ENCODE measurements around the gene CA7.

Gene CA7

DNA sequence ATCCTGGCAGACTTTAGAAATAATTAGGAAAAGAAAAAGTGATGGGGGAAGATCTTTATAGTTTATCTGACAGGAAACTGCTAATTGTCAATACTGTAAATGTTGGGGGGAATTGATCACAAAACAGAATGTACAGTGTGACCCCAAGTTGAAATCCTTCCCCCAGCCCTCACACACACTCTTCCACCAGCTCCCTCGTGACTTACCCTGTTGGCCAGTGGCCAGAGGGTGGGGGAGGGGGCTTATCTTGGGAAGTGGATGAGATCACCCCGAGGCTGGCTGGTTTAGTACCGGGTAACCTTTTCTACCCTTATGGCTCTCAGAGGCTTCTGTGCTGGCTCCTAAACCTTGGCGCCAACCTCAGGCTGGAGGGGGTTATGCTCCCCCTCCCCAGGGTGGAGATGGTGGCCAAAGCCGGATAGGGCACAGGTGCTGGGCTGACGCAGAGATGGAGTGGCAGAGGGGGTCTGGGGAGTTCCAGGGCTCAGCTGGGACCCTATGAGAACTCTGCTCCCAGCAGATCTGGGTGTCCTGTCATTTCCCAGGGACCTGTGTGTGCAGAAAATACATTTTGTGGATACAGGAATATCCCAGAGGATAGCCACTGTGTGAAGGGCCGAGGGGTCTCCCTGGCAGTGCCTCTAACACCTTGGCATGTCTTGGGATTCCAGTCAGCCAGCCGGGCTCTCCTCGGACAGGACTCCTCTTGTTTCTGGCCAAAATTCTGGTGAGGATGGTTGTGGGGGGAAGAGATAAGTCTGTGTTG lies 55.9 kb downstream of the CA7 start:
- DNase-seq, result no peak

DNA sequence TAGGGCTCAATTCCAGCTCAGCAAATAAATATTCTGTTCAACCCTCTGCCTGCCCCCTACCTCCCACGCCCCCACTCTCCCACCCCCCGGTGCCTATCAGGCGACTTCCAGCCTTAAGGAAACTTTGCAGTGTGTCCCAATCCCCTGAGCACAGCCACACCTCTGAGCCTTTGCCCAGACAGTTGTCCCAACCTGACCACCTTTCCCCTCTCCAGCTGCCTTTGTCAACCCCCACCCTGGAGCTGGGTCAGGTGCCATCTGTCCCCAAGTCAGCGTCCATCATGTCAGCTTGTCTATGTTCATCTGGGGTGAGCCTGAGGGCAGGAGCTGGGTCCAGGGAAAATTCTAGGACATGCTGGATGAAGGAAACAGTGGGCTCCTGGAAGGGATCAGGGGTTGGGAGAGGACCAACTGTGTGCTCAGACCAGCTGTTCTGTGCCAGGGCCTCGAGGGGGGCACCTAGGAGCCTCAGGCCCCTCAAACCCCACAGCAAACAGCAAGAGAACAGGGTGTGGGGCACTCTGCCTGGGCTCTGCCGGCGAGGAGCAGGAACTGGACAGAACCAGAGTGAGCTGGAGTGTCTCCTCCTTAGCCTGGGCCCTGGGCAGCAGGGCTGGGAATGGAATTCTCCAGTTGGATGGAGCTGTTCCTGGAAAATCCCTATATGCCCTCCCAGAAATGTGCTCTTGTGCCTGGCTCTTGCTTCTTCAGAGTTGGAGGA lies 56.7 kb downstream of the CA7 start:
- DNase-seq, result no peak

DNA sequence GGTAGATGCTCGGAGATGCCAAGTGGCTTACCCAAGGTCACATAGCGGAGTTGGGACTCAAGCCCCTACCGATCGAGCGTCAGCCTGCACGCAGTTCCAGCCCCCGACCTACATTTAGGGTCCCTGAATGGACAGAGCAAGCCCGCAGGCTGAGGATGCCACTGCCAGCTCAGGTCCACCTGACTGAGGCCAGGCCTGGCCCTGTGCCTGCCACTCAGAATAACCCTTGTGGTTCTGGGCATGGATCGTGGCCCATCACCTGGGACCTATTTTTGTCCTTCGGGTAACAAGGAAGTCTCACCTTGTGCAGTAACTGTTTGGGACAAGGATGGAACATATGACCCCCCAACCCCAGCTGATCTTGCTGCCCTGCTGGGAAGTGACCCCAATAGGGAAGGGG lies 57.4 kb downstream of the CA7 start:
- DNase-seq, result no peak

DNA sequence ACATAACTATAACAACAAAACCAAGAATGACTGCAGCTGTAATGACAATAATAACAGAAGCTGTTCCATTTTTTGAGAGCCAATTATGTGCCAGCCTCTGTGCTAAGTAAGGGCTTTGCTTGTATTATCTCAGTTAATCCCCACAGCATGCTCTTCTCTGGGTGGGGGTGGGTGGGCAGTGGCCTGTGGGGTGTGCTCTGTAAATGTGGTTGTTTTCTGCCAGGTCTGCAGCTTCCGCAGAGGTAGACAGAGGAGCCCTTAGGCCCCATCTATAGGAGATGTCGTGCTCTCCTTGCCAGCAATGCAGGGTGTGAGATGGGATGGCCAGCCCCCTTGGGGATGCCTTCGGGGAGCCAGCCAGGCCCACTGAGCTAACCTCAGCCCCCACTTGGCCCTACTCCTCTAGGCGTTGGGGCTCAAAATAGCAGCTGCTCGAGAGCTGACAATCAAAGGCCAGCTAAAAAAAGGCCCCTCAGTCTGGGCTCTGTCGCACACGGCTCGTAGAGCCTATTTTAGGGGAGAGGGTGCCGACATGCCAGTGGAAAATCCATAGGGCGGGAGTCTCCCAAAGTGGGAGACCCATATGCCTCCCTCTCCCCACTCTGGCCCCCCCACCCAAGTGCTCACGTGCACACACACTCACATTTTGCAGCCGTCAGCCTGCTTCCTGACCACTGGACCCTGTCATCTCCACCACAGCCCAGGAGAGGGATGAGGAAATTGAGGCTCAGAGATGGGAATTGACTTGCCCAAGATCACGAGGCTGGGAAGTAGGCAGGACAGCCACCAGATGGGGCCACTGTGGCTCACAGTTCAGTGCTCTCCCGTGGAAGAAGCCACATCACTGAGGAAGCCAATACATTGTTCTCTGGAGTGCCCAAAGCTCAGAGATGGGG lies 58.7 kb downstream of the CA7 start:
- no peak for DNase-seq

Measured in SIG-M5 (cell line).